GM12878 (cell line): ENCODE data around the gene NACAD. TPM values are rescaled to one million over a fixed set of nuclear protein-coding genes. Genes with fewer than 3 reads are reported as not detected.

Experiments
- ATAC-seq: fragments of 200-7000 bp; cut with Tn5 transposase; 3 replicates; pipeline ENCODE4 v1.9.1; 2020; ENCODE audit warnings: mild to moderate bottlenecking, moderate library complexity
- BruUV-seq: library from RNA; stranded (reverse); fragments of 400-500 nt; replicated peaks from 2 replicates; lab custom pipeline; 2021; lab: Mats Ljungman, UMichigan
- CTCF ChIA-PET: fragments of 300-600 bp; sonication (Branson Sonifier 250); formaldehyde crosslinking; extraction: SDS; loops from one replicate; lab custom pipeline; 2021; ENCODE audit warnings: inconsistent platforms; lab: Yijun Ruan, JAX
- POLR2A ChIA-PET: fragments of 350-600 bp; formaldehyde crosslinking; extraction: SDS; loops from one replicate; lab custom pipeline; 2021; ENCODE audit warnings: inconsistent platforms; lab: Charles Lee
- RAD21 ChIA-PET: fragments of 300-600 bp; sonication (Branson Sonifier 250); formaldehyde crosslinking; loops from one replicate; lab custom pipeline; 2023; ENCODE audit warnings: antibody characterized with exemption; ENCODE audit not compliant: unreplicated experiment; lab: Charles Lee
- SMC1A ChIA-PET: fragments of 300-600 bp; sonication (Branson Sonifier 250); formaldehyde crosslinking; loops from one replicate; lab custom pipeline; 2023; ENCODE audit not compliant: unreplicated experiment, uncharacterized antibody; lab: Charles Lee
- DNase-seq: peaks from one replicate; pipeline ENCODE4 v3.0.0-alpha.2; 2011; ENCODE audit warnings: low read depth, low spot score
- FAIRE-seq: peaks from 3 replicates; lab custom pipeline; 2011; peaks lifted over from hg19 to GRCh38; lab: Jason Lieb, UNC
- H2AFZ ChIP-seq: 2 replicates; pipeline ENCODE4 v1.6.0; 2011; ENCODE audit warnings: low read depth, low read length, control low read depth; ENCODE audit not compliant: control insufficient read depth
- H3K27ac ChIP-seq: 2 replicates; pipeline ENCODE4 v1.5.1; 2011; ENCODE audit warnings: control low read depth; ENCODE audit not compliant: control insufficient read depth, insufficient read depth
- H3K27me3 ChIP-seq, 2 experiments: replicated peaks in 1 of 2; 2 replicates each; pipeline versions ENCODE4 v1.6.0 to v1.6.1; 2011; ENCODE audit warnings: low read length in 1 of 2; ENCODE audit not compliant: control insufficient read depth in 2 of 2, insufficient read depth in 2 of 2
- H3K36me3 ChIP-seq, 2 experiments: 2 replicates each; pipeline ENCODE4 v1.5.1; 2011; ENCODE audit warnings: low read length in 1 of 2; ENCODE audit not compliant: control insufficient read depth in 2 of 2, insufficient read depth in 2 of 2
- H3K4me1 ChIP-seq: 2 replicates; pipeline ENCODE4 v1.6.1; 2011; ENCODE audit warnings: mild to moderate bottlenecking, low read length, moderate library complexity, mixed read lengths; ENCODE audit not compliant: control insufficient read depth, insufficient read depth
- H3K4me2 ChIP-seq: 2 replicates; pipeline ENCODE4 v1.6.0; 2011; ENCODE audit warnings: control low read depth; ENCODE audit not compliant: control insufficient read depth, insufficient read depth
- H3K4me3 ChIP-seq: fragments of 200-600 bp; sonication (generic); 2 replicates; pipeline ENCODE4 v1.5.1; 2016
- H3K79me2 ChIP-seq: 2 replicates; pipeline ENCODE4 v1.6.0; 2011; ENCODE audit warnings: low read length; ENCODE audit not compliant: control insufficient read depth, insufficient read depth
- H3K9ac ChIP-seq: 2 replicates; pipeline ENCODE4 v1.8.0; 2011; ENCODE audit warnings: low read length, control low read depth, mixed read lengths; ENCODE audit not compliant: control insufficient read depth, insufficient read depth
- H3K9me3 ChIP-seq: replicated peaks from 3 replicates; pipeline ENCODE4 v1.5.1; 2011; ENCODE audit warnings: mild to moderate bottlenecking, low read length; ENCODE audit not compliant: control insufficient read depth, insufficient read depth
- H4K20me1 ChIP-seq: 2 replicates; pipeline ENCODE4 v1.6.0; 2011; ENCODE audit not compliant: control insufficient read depth, insufficient read depth
- BCL3 ChIP-seq: IDR thresholded peaks from 2 replicates; pipeline ENCODE4 v1.6.1; 2011; ENCODE audit warnings: borderline replicate concordance, low read depth, mild to moderate bottlenecking, moderate library complexity, low read length; ENCODE audit not compliant: insufficient read depth, poor library complexity, severe bottlenecking
- GABPA ChIP-seq: IDR thresholded peaks from 2 replicates; pipeline ENCODE4 v1.6.1; 2014; ENCODE audit warnings: antibody characterized with exemption, low read depth, mild to moderate bottlenecking, inconsistent platforms
- HSF1 ChIP-seq: fragments of 150-350 bp; IDR thresholded peaks from 2 replicates; pipeline ENCODE4 v1.6.1; 2014; ENCODE audit warnings: mild to moderate bottlenecking, low read depth, low read length
- MXI1 ChIP-seq: fragments of 150-350 bp; IDR thresholded peaks from 2 replicates; pipeline ENCODE4 v1.6.1; 2011; ENCODE audit warnings: low read depth, mild to moderate bottlenecking, inconsistent platforms, low read length, improper control_type of control experiment
- PML ChIP-seq: IDR thresholded peaks from 2 replicates; pipeline ENCODE4 v1.6.1; 2012; ENCODE audit warnings: low read length, inconsistent platforms
- RAD21 ChIP-seq: IDR thresholded peaks from 2 replicates; pipeline ENCODE4 v1.6.1; 2011; ENCODE audit warnings: mild to moderate bottlenecking, low read depth, low read length, moderate library complexity; ENCODE audit not compliant: insufficient read depth
- SMARCA5 ChIP-seq: fragments of 450-650 bp; IDR thresholded peaks from 2 replicates; pipeline ENCODE4 v1.6.1; 2017; ENCODE audit warnings: mild to moderate bottlenecking
- SP1 ChIP-seq: IDR thresholded peaks from one replicate; pipeline ENCODE4 v1.6.1; 2011; ENCODE audit warnings: low read depth, low read length
- TBL1XR1 ChIP-seq: IDR thresholded peaks from 2 replicates; pipeline ENCODE4 v1.6.1; 2012; ENCODE audit warnings: low read depth, low read length, improper control_type of control experiment
- WRNIP1 ChIP-seq: IDR thresholded peaks from 2 replicates; pipeline ENCODE4 v1.6.1; 2011; ENCODE audit warnings: low read depth, low read length, improper control_type of control experiment, borderline replicate concordance
- ZSCAN29 ChIP-seq: fragments of 450-650 bp; IDR thresholded peaks from 2 replicates; pipeline ENCODE4 v1.6.1; 2017; ENCODE audit warnings: mild to moderate bottlenecking, moderate library complexity
- WGBS: methylation state at CpG from one replicate; pipeline ENCODE4 v1.1.6; 2016; ENCODE audit warnings: low lambda C conversion rate; ENCODE audit not compliant: insufficient replicate concordance, insufficient coverage; ENCODE audit errors: missing lambda C conversion rate; 5-methylcytosine and 5-hydroxymethylcytosine counted together
- in situ Hi-C: fragments of 300-500 bp; cut with MboI; formaldehyde crosslinking; loops from 9 replicates; pipeline ENCODE4 v1.14.3; 2018; ENCODE audit warnings: mixed read lengths
- intact Hi-C: fragments of 100-400 bp; cut with micrococcal nuclease; formaldehyde crosslinking; loops from one replicate; pipeline ENCODE4 v1.14.2; 2022; ENCODE audit not compliant: unreplicated experiment
- polyA plus RNA-seq, 11 experiments: library from polyadenylated mRNA; depleted of rRNA in 4 of 11; unstranded in 6 of 11; stranded (reverse) in 5 of 11; fragments of >200 nt; fragmentation: Nextera tagmentation in 4 of 11; fragmentation: Illumina TruSeq in 1 of 11; extraction: Ambion mirVana in 4 of 11; extraction: Trizol in 1 of 11; gene quantifications; 1 replicate in 1 of 11; 2 replicates in 10 of 11; pipeline versions ENCODE4 v1.2.1 to v1.2.3, GENCODE V29; 2011 to 2016; ENCODE audit warnings: inconsistent platforms in 2 of 11, missing spikeins in 2 of 11, low read depth in 1 of 11
- total RNA-seq, 4 experiments: library from RNA; depleted of rRNA in 3 of 4; stranded (reverse); fragments of >200 nt in 3 of 4; fragmentation: Illumina TruSeq in 1 of 4; extraction: Trizol in 1 of 4; gene quantifications; 2 replicates each; pipeline versions ENCODE4 v1.2.1 to v1.2.3, GENCODE V29; 2013 to 2021
- TF ChIP-seq, protein P1 (sequence below): IDR thresholded peaks from 2 replicates; pipeline ENCODE4 v1.6.1; 2011; ENCODE audit warnings: borderline replicate concordance, low read depth, mild to moderate bottlenecking, moderate library complexity, mixed read lengths, low read length; ENCODE audit not compliant: insufficient read depth; ENCODE audit errors: extremely low read length

The NACAD gene
- total and polyA plus RNA-seq, 10 of the 15 experiments (the other 5 are each of a cell fraction or from before 2014, with no cell fraction given): not detected

GRCh38 chr7:45076946-45077345 lies 11.8 kb downstream of the NACAD start:
- DNase-seq (no peak), ATAC-seq (no peak), FAIRE-seq (no peak)
- in situ Hi-C loops: no loop called here
- no TSS peak for BruUV-seq
- H2AFZ ChIP-seq: no peak overlapping the region
- H3K36me3 ChIP-seq: peaks cover 15 to 40% of the 10 kb centered on the region in 2 experiments
- no peak for TF ChIP-seq PML
- no peak for TF ChIP-seq MXI1
- ChIA-PET CTCF (no interaction called here), RAD21 (no interaction called here), POLR2A (no interaction called here), SMC1A (no interaction called here)
- no peak overlapping the region for H3K4me3 ChIP-seq
- H3K4me2 ChIP-seq: no peak overlapping the region
- H3K9me3 ChIP-seq: no peaks in the 10 kb centered on the region
- 92% methylated on average over 5 of the region's 5 CpGs for WGBS
- no peaks in the 10 kb centered on the region for H3K79me2 ChIP-seq
- no peaks in the 10 kb centered on the region for H4K20me1 ChIP-seq
- no peak overlapping the region for H3K27ac ChIP-seq
- intact Hi-C loops: no loop called here
- H3K9ac ChIP-seq: no peak overlapping the region
- H3K4me1 ChIP-seq: no peaks in the 10 kb centered on the region
- no peaks in the 10 kb centered on the region for H3K27me3 ChIP-seq

- CTCF ChIA-PET: no interaction called here
- no peaks in the 10 kb centered on the region for H3K4me1 ChIP-seq
- TF ChIP-seq GABPA: no peak
- no peak for TF ChIP-seq SP1
- TF ChIP-seq WRNIP1: no peak
- TF ChIP-seq, protein P1, sequence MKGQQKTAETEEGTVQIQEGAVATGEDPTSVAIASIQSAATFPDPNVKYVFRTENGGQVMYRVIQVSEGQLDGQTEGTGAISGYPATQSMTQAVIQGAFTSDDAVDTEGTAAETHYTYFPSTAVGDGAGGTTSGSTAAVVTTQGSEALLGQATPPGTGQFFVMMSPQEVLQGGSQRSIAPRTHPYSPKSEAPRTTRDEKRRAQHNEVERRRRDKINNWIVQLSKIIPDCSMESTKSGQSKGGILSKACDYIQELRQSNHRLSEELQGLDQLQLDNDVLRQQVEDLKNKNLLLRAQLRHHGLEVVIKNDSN: no peak
- TF ChIP-seq ZSCAN29: no peak
- TF ChIP-seq SMARCA5: no peak
- TF ChIP-seq TBL1XR1: no peak
- TF ChIP-seq HSF1: no peak
- TF ChIP-seq RAD21: no peak
- no peak for TF ChIP-seq BCL3
These were observed 12.6 kb downstream of the NACAD start for GRCh38 chr7:45075871-45076796.

More at GRCh38 chr7:45075871-45076796, 12.6 kb downstream of the NACAD start:
- H3K4me3 ChIP-seq: no peak overlapping the region
- ATAC-seq (no peak), FAIRE-seq (no peak), DNase-seq (no peak)
- H3K4me2 ChIP-seq: no peak overlapping the region
- H4K20me1 ChIP-seq: no peaks in the 10 kb centered on the region
- intact Hi-C loops (no loop called here), in situ Hi-C loops (no loop called here)
- H2AFZ ChIP-seq: no peak overlapping the region
- RAD21 ChIA-PET: no interaction called here
- H3K9me3 ChIP-seq: no peaks in the 10 kb centered on the region
- H3K9ac ChIP-seq: no peak overlapping the region
- H3K36me3 ChIP-seq: peaks cover 18 to 45% of the 10 kb centered on the region in 2 experiments
- POLR2A ChIA-PET: no interaction called here
- no peaks in the 10 kb centered on the region for H3K79me2 ChIP-seq
- H3K27ac ChIP-seq: no peak overlapping the region
- BruUV-seq: no TSS peak
- no peaks in the 10 kb centered on the region for H3K27me3 ChIP-seq
- SMC1A ChIA-PET: no interaction called here
- 96% methylated on average over 32 of the region's 35 CpGs for WGBS
